HUES48 (cell line): ENCODE results near the gene NELFCD.
"Not testable (repeated sequence)": the region's sequence is repeated elsewhere in the genome, so short reads cannot be mapped to it uniquely, and the experiment has no call there.

Experiments used
- H3K27ac ChIP-seq: one replicate; pipeline ENCODE4 v1.7.0; 2013; ENCODE audit warnings: low read depth, low read length, inconsistent platforms
- H3K27me3 ChIP-seq: 2 replicates; pipeline ENCODE4 v1.6.1; 2013; ENCODE audit warnings: mild to moderate bottlenecking, low read length; ENCODE audit not compliant: control insufficient read depth, insufficient read depth
- H3K36me3 ChIP-seq: 2 replicates; pipeline ENCODE4 v1.6.1; 2013; ENCODE audit warnings: low read length; ENCODE audit not compliant: control insufficient read depth, insufficient read depth
- H3K4me1 ChIP-seq: 2 replicates; pipeline ENCODE4 v1.6.1; 2013; ENCODE audit warnings: mild to moderate bottlenecking, low read length; ENCODE audit not compliant: control insufficient read depth, insufficient read depth
- H3K4me3 ChIP-seq: 2 replicates; pipeline ENCODE4 v1.5.1; 2013; ENCODE audit warnings: mild to moderate bottlenecking, low read depth, low read length
- H3K9ac ChIP-seq: 2 replicates; pipeline ENCODE4 v1.6.1; 2013; ENCODE audit warnings: mild to moderate bottlenecking, low read depth, low read length, moderate library complexity
- H3K9me3 ChIP-seq: 2 replicates; pipeline ENCODE4 v1.6.1; 2013; ENCODE audit warnings: low read length; ENCODE audit not compliant: control insufficient read depth, insufficient read depth

Gene NELFCD

DNA sequence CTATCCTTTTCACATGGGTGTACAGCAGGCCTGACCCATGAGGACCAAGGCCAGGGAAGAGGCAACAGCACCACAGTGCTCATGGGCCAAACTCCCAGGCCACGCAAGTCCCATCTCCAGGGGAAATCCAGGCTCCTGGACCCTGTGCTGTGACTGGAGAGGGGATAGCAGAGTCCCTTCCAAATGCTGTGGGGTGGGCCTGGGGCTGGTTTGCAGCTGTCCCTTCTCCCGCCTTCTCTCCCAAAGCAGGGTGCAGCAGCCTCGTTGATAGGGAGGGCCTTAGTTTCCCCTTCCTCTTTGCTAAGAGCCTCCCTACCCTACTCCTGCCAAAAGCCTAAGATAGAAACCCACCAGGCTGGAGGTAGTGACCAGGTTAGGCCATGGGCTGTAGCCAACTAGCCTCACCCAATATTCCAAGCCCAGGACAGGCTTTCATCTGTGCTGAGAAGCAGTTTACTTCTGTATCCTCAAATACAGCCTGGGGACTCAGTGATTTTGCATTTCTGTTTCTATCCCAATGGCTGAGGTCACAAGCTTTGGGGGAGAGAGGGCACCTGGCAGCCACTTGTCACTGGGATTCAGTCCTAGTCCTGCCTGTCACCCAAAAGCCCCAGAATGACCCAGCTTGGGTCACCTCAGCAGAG, 24.6 kb downstream of the NELFCD start:
- Histone ChIP-seq H3K27me3 (peaks cover 20% of the 10 kb centered on the region), H3K9me3 (no peaks in the 10 kb centered on the region), H3K27ac (no peak overlapping the region), H3K36me3 (0 out of 2 replicates have a peak, but pooled peaks cover 4% of the 10 kb centered on the region), H3K4me3 (no peak overlapping the region), H3K4me1 (peaks cover 11% of the 10 kb centered on the region), H3K9ac (no peak overlapping the region)

- Histone ChIP-seq H3K27ac (no peak overlapping the region), H3K4me3 (peak overlapping the region; percentile 70), H3K9ac (peak overlapping the region; percentile 42), H3K36me3 (0 out of 2 replicates have a peak, but pooled peaks cover 3% of the 10 kb centered on the region), H3K4me1 (peaks cover 16% of the 10 kb centered on the region), H3K27me3 (peaks cover 20% of the 10 kb centered on the region), H3K9me3 (no peaks in the 10 kb centered on the region)
These were observed 25.3 kb downstream of the NELFCD start for GRCh38 chr20:59006167-59006863.

- Histone ChIP-seq H3K4me3 (peak within 1 kb of the TSS; percentile 70), H3K27me3 (peaks cover 20% of the 10 kb centered on the region), H3K9ac (peak within 1 kb of the TSS; percentile 42), H3K4me1 (peaks cover 17% of the 10 kb centered on the region), H3K9me3 (no peaks in the 10 kb centered on the region), H3K27ac (no peak within 1 kb of the TSS), H3K36me3 (no peaks in the 10 kb centered on the region)
These were observed 26.0 kb downstream of the NELFCD start, which contains the start of gene CTSZ for GRCh38 chr20:59006864-59007664. Gene CTSZ, minus strand, starts transcription at chr20:59007254. Its CDS starts 126 bp downstream, at chr20:59007128.

DNA sequence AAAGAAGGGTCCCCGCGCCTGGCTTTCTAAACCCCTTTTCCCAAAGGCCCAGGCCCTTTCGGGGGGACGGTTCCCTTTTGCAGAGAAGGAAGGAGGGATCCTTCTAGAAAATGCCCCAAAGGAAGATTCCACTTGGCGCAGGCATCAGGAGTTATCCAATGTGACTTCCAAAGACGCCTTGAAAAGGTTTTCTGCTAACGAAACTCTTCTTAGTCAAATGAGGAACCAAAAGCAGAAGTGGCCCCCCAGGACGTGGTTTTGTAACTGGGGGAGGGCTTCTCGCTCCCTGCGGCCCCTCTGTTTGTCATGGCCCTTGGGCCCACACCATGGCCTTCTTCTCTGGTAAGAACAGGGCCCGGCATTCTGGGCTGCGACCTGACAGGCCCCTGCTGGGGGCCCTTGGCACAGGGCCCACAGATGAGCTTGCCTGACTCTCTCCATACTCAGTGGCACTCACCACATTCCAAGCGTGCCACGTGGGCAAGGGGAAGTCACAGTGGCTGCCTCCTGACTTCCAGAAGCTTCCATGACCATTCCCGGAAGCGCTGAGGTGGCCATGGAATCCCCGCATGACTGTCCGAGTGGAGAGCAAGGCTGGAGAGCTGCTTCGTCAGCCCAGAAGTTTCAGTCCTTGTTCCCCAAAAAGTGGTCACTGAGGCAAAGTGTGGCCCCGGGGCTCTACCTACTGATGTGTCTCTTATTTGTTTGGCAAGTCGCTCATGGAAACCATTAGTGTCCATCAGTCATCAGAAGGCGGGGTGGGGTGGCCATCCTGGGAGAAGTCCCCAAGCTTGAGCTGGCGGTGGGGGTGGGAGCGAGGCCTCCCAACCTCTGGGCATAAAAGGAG, 26.8 kb downstream of the NELFCD start:
- H3K9me3 ChIP-seq, result no peaks in the 10 kb centered on the region
- no peak overlapping the region for H3K27ac ChIP-seq
- peaks cover 20% of the 10 kb centered on the region for H3K27me3 ChIP-seq
- peaks cover 17% of the 10 kb centered on the region for H3K4me1 ChIP-seq
- H3K36me3 ChIP-seq, result no peaks in the 10 kb centered on the region
- H3K9ac ChIP-seq, result no peak overlapping the region
- H3K4me3 ChIP-seq, result peak overlapping the region; percentile 70; the same call in 1 of the 2 replicates

DNA sequence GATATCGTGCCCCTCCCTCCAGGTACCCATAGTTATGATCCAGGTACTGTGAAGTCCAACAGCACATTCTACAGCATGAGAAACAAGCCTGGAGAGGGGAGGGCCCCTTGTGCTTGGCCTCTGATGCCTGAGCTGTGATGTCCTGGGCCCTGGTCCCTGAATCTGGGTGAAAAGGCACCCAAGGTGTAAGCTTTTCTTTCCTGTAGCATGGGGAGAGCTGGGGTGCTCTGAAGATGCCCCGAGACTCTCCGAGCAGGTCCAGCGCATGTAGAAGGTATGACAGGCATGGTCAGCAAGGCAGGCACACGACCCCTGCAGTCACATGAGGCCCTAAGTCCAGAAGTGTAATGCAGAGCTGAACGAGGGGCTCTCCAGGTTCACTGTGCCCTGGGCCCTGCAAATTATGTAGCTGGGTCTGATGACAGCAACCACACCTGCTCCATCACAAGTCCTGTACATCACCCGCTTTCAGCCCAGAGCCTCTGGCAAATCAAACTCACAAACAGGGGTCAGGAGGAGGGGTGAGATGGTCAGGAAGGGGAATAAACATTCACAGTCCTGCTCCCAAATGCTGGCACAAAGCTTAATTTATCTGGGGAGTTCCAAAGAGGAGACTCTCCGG, 27.8 kb downstream of the NELFCD start:
- H3K4me1 ChIP-seq, result peaks cover 17% of the 10 kb centered on the region
- no peak overlapping the region for H3K9ac ChIP-seq
- no peak overlapping the region for H3K4me3 ChIP-seq
- peaks cover 20% of the 10 kb centered on the region for H3K27me3 ChIP-seq
- H3K36me3 ChIP-seq, result no peaks in the 10 kb centered on the region
- H3K27ac ChIP-seq, result no peak overlapping the region
- H3K9me3 ChIP-seq, result no peaks in the 10 kb centered on the region

GRCh38 chr20:59010321-59010994, 29.4 kb downstream of the NELFCD start:
- Histone ChIP-seq H3K27ac (no peak overlapping the region), H3K9ac (no peak overlapping the region), H3K9me3 (no peaks in the 10 kb centered on the region), H3K4me3 (no peak overlapping the region), H3K27me3 (peaks cover 20% of the 10 kb centered on the region), H3K4me1 (peaks cover 17% of the 10 kb centered on the region), H3K36me3 (no peaks in the 10 kb centered on the region)

DNA sequence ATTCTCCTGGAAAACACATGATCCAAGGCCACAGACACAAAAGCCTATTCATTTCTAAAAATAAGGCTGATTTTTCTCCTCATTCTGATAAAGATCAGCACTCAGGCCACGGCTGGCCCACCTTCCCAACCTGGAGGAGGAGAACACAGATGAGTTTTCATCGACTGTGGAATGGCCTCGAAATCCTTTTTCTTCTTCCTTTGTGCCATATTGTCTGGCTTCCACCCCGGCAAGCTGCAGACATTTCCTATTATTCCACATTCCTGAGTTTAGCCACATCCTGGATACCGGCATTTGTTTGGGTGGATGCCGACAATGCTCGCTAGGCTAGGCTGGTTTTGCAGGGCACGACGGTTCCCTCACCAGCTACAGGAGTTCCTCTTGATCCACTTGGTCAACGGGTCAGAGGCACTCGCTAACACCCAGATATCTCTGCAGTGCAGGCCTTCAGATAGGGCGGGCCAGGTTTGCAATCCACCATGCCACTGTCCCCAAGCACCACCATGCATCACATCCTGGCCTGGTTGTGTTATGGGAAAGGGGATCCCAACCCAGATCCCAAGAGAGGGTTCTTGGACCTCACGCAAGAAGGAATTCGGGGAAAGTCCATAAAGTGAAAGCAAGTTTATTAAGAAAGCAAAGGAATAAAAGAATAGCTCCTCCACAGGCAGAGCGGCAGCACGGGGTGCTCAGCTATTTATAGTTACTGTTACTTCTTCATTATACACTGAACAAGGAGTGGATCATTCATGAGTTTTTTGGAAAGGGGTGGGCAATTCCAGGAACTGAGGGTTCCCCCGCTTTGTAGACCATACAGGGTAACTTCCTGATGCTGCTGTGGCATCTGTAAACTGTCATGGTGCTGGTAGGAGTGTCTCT, 30.2 kb downstream of the NELFCD start:
- Histone ChIP-seq H3K27me3 (peaks cover 20% of the 10 kb centered on the region), H3K9me3 (no peaks in the 10 kb centered on the region), H3K4me3 (no peak overlapping the region), H3K9ac (no peak overlapping the region), H3K27ac (no peak overlapping the region), H3K36me3 (no peaks in the 10 kb centered on the region), H3K4me1 (peaks cover 16% of the 10 kb centered on the region)

DNA sequence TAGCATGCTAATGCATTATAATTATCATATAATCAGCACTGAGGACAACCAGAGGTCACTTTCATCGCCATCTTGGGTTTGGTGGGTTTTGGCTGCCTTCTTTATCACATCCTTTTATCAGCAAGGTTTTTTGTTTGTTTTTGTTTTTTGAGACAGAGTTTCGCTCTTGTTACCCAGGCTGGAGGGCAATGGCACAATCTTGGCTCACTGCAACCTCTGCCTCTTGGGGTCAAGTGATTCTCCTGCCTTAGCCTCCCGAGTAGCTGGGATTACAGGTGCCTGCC, 30.8 kb downstream of the NELFCD start:
- Histone ChIP-seq H3K27me3 (peaks cover 20% of the 10 kb centered on the region), H3K4me1 (peaks cover 11% of the 10 kb centered on the region; the same call in 1 of the 2 replicates)
- not testable (repeated sequence) for H3K36me3 ChIP-seq, H3K4me3 ChIP-seq, H3K9me3 ChIP-seq, H3K27ac ChIP-seq, H3K9ac ChIP-seq
